ENCODE data around the gene IGF1R. TPM values are rescaled to one million over a fixed set of nuclear protein-coding genes. Genes with fewer than 3 reads are reported as not detected.
A peak's percentile ranks its signal among the peaks of the same experiment; 100 is the strongest.

IGF1R gene
- total RNA-seq, 1 donor from 2014 or later: 53.7 TPM

GRCh38 chr15:98745650-98746374 is 97.5 kb downstream of the IGF1R start:
- DNase-seq (ENCODE audit: low spot score): no peak

GRCh38 chr15:98746375-98747155 is 98.2 kb downstream of the IGF1R start:
- DNase-seq (ENCODE audit: low spot score): no peak

GRCh38 chr15:98751767-98752166 is 103.4 kb downstream of the IGF1R start:
- DNase-seq (ENCODE audit: low spot score): no peak

- peak; percentile 33 for DNase-seq (ENCODE audit: low spot score)
These were observed 105.7 kb downstream of the IGF1R start for GRCh38 chr15:98753726-98754656.

- no peak for DNase-seq (ENCODE audit: low spot score)
These were observed 106.3 kb downstream of the IGF1R start for GRCh38 chr15:98754657-98755022.

- no peak for DNase-seq (ENCODE audit: low spot score)
These were observed 106.8 kb downstream of the IGF1R start for GRCh38 chr15:98755138-98755537.

- DNase-seq (ENCODE audit: low spot score): no peak
These were observed 107.4 kb downstream of the IGF1R start for GRCh38 chr15:98755781-98756180.

GRCh38 chr15:98758224-98758623 is 109.9 kb downstream of the IGF1R start:
- no peak for DNase-seq (ENCODE audit: low spot score)

GRCh38 chr15:98759277-98759676 is 110.9 kb downstream of the IGF1R start:
- no peak for DNase-seq (ENCODE audit: low spot score)

GRCh38 chr15:98760112-98760826 is 111.9 kb downstream of the IGF1R start:
- peak; percentile 42 for DNase-seq (ENCODE audit: low spot score)

- no peak for DNase-seq (ENCODE audit: low spot score)
These were observed 112.6 kb downstream of the IGF1R start for GRCh38 chr15:98760975-98761374.

- DNase-seq (ENCODE audit: low spot score): no peak
These were observed 114.8 kb downstream of the IGF1R start for GRCh38 chr15:98763179-98763578.

GRCh38 chr15:98764291-98764690 is 116.0 kb downstream of the IGF1R start:
- DNase-seq (ENCODE audit: low spot score): no peak

- no peak for DNase-seq (ENCODE audit: low spot score)
These were observed 117.3 kb downstream of the IGF1R start for GRCh38 chr15:98765610-98766009.

- no peak for DNase-seq (ENCODE audit: low spot score)
These were observed 119.4 kb downstream of the IGF1R start for GRCh38 chr15:98767692-98768091.

- no peak for DNase-seq (ENCODE audit: low spot score)
These were observed 121.5 kb downstream of the IGF1R start for GRCh38 chr15:98769867-98770266.

GRCh38 chr15:98770984-98771383 is 122.6 kb downstream of the IGF1R start:
- DNase-seq (ENCODE audit: low spot score): no peak

- DNase-seq (ENCODE audit: low spot score): no peak
These were observed 123.2 kb downstream of the IGF1R start for GRCh38 chr15:98771541-98771940.

- no peak for DNase-seq (ENCODE audit: low spot score)
These were observed 124.6 kb downstream of the IGF1R start for GRCh38 chr15:98772895-98773294.

GRCh38 chr15:98773616-98774015 is 125.3 kb downstream of the IGF1R start:
- DNase-seq (ENCODE audit: low spot score): no peak

- no peak for DNase-seq (ENCODE audit: low spot score)
These were observed 126.6 kb downstream of the IGF1R start for GRCh38 chr15:98774756-98775497.
